Measurements from ENCODE around the gene ACSS3. TPM values are rescaled to one million over a fixed set of nuclear protein-coding genes. Genes with fewer than 3 reads are reported as not detected.

ACSS3 gene
- total RNA-seq, 4 donors from 2014 or later: 4.9 to 10.0 (median 8.3) TPM

DNA sequence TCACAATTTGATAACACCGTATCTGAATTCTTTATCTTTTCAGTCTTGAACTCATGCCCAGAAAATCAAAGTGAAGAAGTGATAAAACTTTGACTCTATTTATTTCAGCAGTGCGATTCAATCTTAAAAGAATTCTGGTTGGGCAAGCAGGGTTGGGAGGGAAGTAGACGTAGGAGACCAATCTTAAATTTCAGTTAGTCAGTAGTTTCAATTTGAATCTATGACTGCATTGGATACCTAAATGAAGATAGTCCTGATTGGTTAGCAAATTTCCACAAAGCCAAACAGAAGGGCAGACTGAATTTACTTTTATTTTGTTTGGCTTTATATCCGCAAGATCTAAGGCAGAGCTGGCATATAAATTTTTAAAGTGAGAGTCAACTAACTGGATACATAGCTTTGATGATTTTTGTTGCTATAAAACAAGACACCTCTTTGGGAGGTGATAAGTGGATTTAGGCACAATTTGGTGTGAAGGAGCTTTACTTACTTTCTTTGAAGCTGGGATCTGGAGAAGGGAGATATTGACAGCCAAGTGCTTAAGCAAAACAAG is 2.6 kb downstream of the ACSS3 start:
- Histone ChIP-seq H3K36me3 (no peaks in the 10 kb centered on the region), H3K4me1 (no peaks in the 10 kb centered on the region), H3K4me3 (peak overlapping the region in 1 of 4 donors; percentile 58), H3K9me3 (no peaks in the 10 kb centered on the region), H3K27me3 (no peaks in the 10 kb centered on the region), H3K27ac (peak overlapping the region in 1 of 4 donors; percentile 36)
- TF ChIP-seq, protein P1, sequence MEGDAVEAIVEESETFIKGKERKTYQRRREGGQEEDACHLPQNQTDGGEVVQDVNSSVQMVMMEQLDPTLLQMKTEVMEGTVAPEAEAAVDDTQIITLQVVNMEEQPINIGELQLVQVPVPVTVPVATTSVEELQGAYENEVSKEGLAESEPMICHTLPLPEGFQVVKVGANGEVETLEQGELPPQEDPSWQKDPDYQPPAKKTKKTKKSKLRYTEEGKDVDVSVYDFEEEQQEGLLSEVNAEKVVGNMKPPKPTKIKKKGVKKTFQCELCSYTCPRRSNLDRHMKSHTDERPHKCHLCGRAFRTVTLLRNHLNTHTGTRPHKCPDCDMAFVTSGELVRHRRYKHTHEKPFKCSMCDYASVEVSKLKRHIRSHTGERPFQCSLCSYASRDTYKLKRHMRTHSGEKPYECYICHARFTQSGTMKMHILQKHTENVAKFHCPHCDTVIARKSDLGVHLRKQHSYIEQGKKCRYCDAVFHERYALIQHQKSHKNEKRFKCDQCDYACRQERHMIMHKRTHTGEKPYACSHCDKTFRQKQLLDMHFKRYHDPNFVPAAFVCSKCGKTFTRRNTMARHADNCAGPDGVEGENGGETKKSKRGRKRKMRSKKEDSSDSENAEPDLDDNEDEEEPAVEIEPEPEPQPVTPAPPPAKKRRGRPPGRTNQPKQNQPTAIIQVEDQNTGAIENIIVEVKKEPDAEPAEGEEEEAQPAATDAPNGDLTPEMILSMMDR (IDR thresholded peaks at IDR 0.05): no peak
- TF ChIP-seq POLR2A (IDR thresholded peaks at IDR 0.05): no peak
- no peak for DNase-seq

DNA sequence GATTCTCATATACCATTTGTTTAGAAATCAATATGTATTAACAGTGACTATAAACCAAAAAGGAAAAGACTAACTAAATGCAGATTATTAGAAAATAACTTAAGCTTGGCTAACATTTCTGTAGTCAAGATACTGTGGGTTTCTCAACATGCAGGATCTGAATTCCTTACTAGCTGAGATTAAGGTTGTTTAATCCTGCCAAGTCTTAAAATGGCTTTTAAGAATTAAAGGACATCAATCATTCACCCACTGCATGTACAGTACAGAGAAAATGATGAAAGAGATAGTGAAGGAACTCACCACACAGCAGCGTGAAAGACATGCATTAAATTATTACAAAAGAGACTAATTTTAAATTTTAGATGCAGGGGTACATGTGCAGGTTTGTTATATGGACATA is 3.8 kb downstream of the ACSS3 start:
- H3K9me3 ChIP-seq: no peaks in the 10 kb centered on the region
- no peak overlapping the region for H3K27ac ChIP-seq
- DNase-seq: no peak
- no peaks in the 10 kb centered on the region for H3K27me3 ChIP-seq
- no peak for TF ChIP-seq POLR2A (IDR thresholded peaks at IDR 0.05)
- H3K4me1 ChIP-seq: no peaks in the 10 kb centered on the region
- H3K4me3 ChIP-seq: no peak overlapping the region
- H3K36me3 ChIP-seq: no peaks in the 10 kb centered on the region

GRCh38 chr12:81083018-81083417 is 5.1 kb downstream of the ACSS3 start:
- no peaks in the 10 kb centered on the region for H3K9me3 ChIP-seq
- H3K27me3 ChIP-seq: no peaks in the 10 kb centered on the region
- no peaks in the 10 kb centered on the region for H3K36me3 ChIP-seq
- no peak for DNase-seq
- no peaks in the 10 kb centered on the region for H3K4me1 ChIP-seq
- H3K27ac ChIP-seq: no peak overlapping the region
- TF ChIP-seq, protein P1 (IDR thresholded peaks at IDR 0.05): no peak
- no peak for TF ChIP-seq POLR2A (IDR thresholded peaks at IDR 0.05)
- H3K4me3 ChIP-seq: no peak overlapping the region

- DNase-seq: no peak
- TF ChIP-seq POLR2A (IDR thresholded peaks at IDR 0.05): no peak
- TF ChIP-seq, protein P1 (IDR thresholded peaks at IDR 0.05): no peak
- no peaks in the 10 kb centered on the region for H3K4me1 ChIP-seq
- H3K27me3 ChIP-seq: no peaks in the 10 kb centered on the region
- no peaks in the 10 kb centered on the region for H3K36me3 ChIP-seq
- H3K27ac ChIP-seq: no peak overlapping the region
- H3K9me3 ChIP-seq: no peaks in the 10 kb centered on the region
- H3K4me3 ChIP-seq: no peak overlapping the region
Measured at GRCh38 chr12:81083906-81084513, 6.1 kb downstream of the ACSS3 start.

DNA sequence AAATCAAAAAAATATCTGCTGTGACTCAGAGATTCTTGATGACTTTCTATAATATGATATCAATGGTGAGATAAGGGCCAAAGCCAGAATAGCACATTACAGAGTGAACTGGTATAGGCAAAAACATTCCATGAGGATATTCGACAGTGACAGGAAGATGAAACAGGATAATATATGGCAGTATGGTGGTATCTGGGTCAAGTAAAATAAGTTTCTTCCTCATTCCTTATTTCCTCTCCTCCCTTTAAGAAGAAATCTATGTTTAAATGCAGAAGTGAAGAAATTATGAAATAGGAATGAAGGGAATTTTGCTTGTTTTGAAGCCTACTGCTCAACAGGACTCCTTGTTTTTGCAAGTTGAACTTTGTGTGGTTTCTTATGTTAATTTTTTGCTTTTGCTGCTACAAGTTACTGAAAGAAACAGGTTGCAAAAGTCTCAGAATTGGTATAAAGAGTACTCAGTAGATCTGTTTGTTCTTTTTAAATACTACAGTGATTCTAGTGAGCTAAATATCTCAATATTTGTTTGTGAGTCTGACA is 7.0 kb downstream of the ACSS3 start:
- H3K9me3 ChIP-seq: no peaks in the 10 kb centered on the region
- no peaks in the 10 kb centered on the region for H3K4me1 ChIP-seq
- no peak overlapping the region for H3K4me3 ChIP-seq
- no peak overlapping the region for H3K27ac ChIP-seq
- H3K36me3 ChIP-seq: no peaks in the 10 kb centered on the region
- H3K27me3 ChIP-seq: no peaks in the 10 kb centered on the region
- TF ChIP-seq, protein P1 (IDR thresholded peaks at IDR 0.05): no peak
- TF ChIP-seq POLR2A (IDR thresholded peaks at IDR 0.05): no peak
- no peak for DNase-seq

- Histone ChIP-seq H3K4me1 (no peaks in the 10 kb centered on the region), H3K27me3 (no peaks in the 10 kb centered on the region), H3K36me3 (no peaks in the 10 kb centered on the region), H3K9me3 (no peaks in the 10 kb centered on the region), H3K27ac (no peak overlapping the region), H3K4me3 (no peak overlapping the region)
- TF ChIP-seq, protein P1 (IDR thresholded peaks at IDR 0.05): no peak
- TF ChIP-seq POLR2A (IDR thresholded peaks at IDR 0.05): no peak
- DNase-seq: no peak
Measured at GRCh38 chr12:81085832-81086231, 8.0 kb downstream of the ACSS3 start.
